HepG2 (cell line): ENCODE results near the gene EMC8. TPM values are rescaled to one million over a fixed set of nuclear protein-coding genes. Genes with fewer than 3 reads are reported as not detected.

ENCODE experiments used
- AKAP8 ChIP-seq: sonication (generic); formaldehyde crosslinking; IDR thresholded peaks from 2 replicates; pipeline ENCODE4 v1.5.1; 2020; ENCODE audit warnings: mild to moderate bottlenecking, missing genetic modification reagents
- DR1 ChIP-seq: sonication (generic); formaldehyde crosslinking; IDR thresholded peaks from 2 replicates; pipeline ENCODE4 v1.8.0; 2021; ENCODE audit warnings: mild to moderate bottlenecking, missing genetic modification reagents, inconsistent platforms
- EZH2 ChIP-seq: conservative IDR thresholded peaks from 2 replicates; pipeline ENCODE4 v1.6.1; 2012; ENCODE audit warnings: mild to moderate bottlenecking, low read depth, low read length, moderate library complexity
- HNRNPK ChIP-seq: fragments of 200-400 bp; formaldehyde crosslinking; IDR thresholded peaks from 2 replicates; pipeline ENCODE4 v1.6.1; 2018; ENCODE audit warnings: low read length, low read depth, moderate library complexity, mild to moderate bottlenecking; ENCODE audit not compliant: poor library complexity, severe bottlenecking
- HOXA5 ChIP-seq: sonication (generic); formaldehyde crosslinking; IDR thresholded peaks from 2 replicates; pipeline ENCODE4 v1.4.0; 2020; ENCODE audit warnings: missing genetic modification reagents
- MEF2D ChIP-seq: sonication (generic); formaldehyde crosslinking; IDR thresholded peaks from 2 replicates; pipeline ENCODE4 v1.5.1; 2020; ENCODE audit warnings: mild to moderate bottlenecking, missing genetic modification reagents
- MTA3 ChIP-seq: sonication (generic); formaldehyde crosslinking; IDR thresholded peaks from 2 replicates; pipeline ENCODE4 v1.4.0; 2020; ENCODE audit warnings: missing genetic modification reagents
- PAWR ChIP-seq: sonication (generic); formaldehyde crosslinking; IDR thresholded peaks from 2 replicates; pipeline ENCODE4 v1.4.0; 2020; ENCODE audit warnings: missing genetic modification reagents, mild to moderate bottlenecking, borderline replicate concordance
- POLR2AphosphoS2 ChIP-seq: IDR thresholded peaks from 2 replicates; pipeline ENCODE4 v1.6.1; 2011; ENCODE audit warnings: low read depth, low read length, improper control_type of control experiment
- RCOR2 ChIP-seq: IDR thresholded peaks from 2 replicates; pipeline ENCODE4 v1.6.1; 2016; ENCODE audit warnings: missing biosample characterization, missing genetic modification reagents
- RNF2 ChIP-seq: fragments of 450-650 bp; conservative IDR thresholded peaks from 2 replicates; pipeline ENCODE4 v1.6.1; 2016; ENCODE audit warnings: low read depth
- SP140L ChIP-seq: sonication (generic); formaldehyde crosslinking; IDR thresholded peaks from 2 replicates; pipeline ENCODE4 v1.4.0; 2020; ENCODE audit warnings: missing genetic modification reagents, borderline replicate concordance
- TEF ChIP-seq: sonication (generic); formaldehyde crosslinking; IDR thresholded peaks from 2 replicates; pipeline ENCODE4 v1.5.0; 2020; ENCODE audit warnings: missing genetic modification reagents
- TOE1 ChIP-seq: sonication (generic); formaldehyde crosslinking; IDR thresholded peaks from 2 replicates; pipeline ENCODE4 v1.4.0; 2020; ENCODE audit warnings: mild to moderate bottlenecking, missing genetic modification reagents
- ZBTB7B ChIP-seq: sonication (generic); formaldehyde crosslinking; IDR thresholded peaks from 2 replicates; pipeline ENCODE4 v1.4.0; 2020; ENCODE audit warnings: missing genetic modification reagents
- ZNF10 ChIP-seq: sonication (generic); formaldehyde crosslinking; IDR thresholded peaks from 2 replicates; pipeline ENCODE4 v1.4.0; 2020; ENCODE audit warnings: mild to moderate bottlenecking, low read depth, missing genetic modification reagents, borderline replicate concordance
- ZNF205 ChIP-seq: IDR thresholded peaks from 2 replicates; pipeline ENCODE4 v1.6.1; 2018; ENCODE audit warnings: missing biosample characterization, missing genetic modification reagents
- ZNF256 ChIP-seq: sonication (generic); formaldehyde crosslinking; conservative IDR thresholded peaks from 2 replicates; pipeline ENCODE4 v1.4.0; 2020; ENCODE audit warnings: missing genetic modification reagents
- ZNF362 ChIP-seq: sonication (generic); formaldehyde crosslinking; IDR thresholded peaks from 2 replicates; pipeline ENCODE4 v1.4.0; 2020; ENCODE audit warnings: missing genetic modification reagents, mild to moderate bottlenecking, borderline replicate concordance
- ZNF569 ChIP-seq: sonication (generic); formaldehyde crosslinking; IDR thresholded peaks from 2 replicates; pipeline ENCODE4 v1.5.0; 2020; ENCODE audit warnings: mild to moderate bottlenecking, missing genetic modification reagents, moderate library complexity, borderline replicate concordance
- ZNF607 ChIP-seq: sonication (generic); formaldehyde crosslinking; IDR thresholded peaks from 2 replicates; pipeline ENCODE4 v1.5.1; 2020; ENCODE audit warnings: missing genetic modification reagents, mild to moderate bottlenecking, borderline replicate concordance
- ZNF670 ChIP-seq: sonication (generic); formaldehyde crosslinking; IDR thresholded peaks from 2 replicates; pipeline ENCODE4 v1.8.0; 2022; ENCODE audit warnings: mild to moderate bottlenecking, missing genetic modification reagents, borderline replicate concordance
- ZNF672 ChIP-seq: sonication (generic); formaldehyde crosslinking; IDR thresholded peaks from 2 replicates; pipeline ENCODE4 v1.8.1; 2022; ENCODE audit warnings: missing genetic modification reagents
- ZNF772 ChIP-seq: sonication (generic); formaldehyde crosslinking; IDR thresholded peaks from 2 replicates; pipeline ENCODE4 v1.5.0; 2020; ENCODE audit warnings: mild to moderate bottlenecking, missing genetic modification reagents
- ZSCAN22 ChIP-seq: sonication (generic); formaldehyde crosslinking; IDR thresholded peaks from 2 replicates; pipeline ENCODE4 v1.4.0; 2020; ENCODE audit warnings: mild to moderate bottlenecking, missing genetic modification reagents
- polyA plus RNA-seq, 8 experiments: library from polyadenylated mRNA; depleted of rRNA in 3 of 8; stranded (reverse) in 7 of 8; unstranded in 1 of 8; fragments of >200 nt; fragmentation: Illumina TruSeq in 4 of 8; extraction: Trizol in 4 of 8; gene quantifications; 2 replicates each; pipeline versions ENCODE4 v1.2.1 to v1.2.3, GENCODE V29; 2011 to 2016; ENCODE audit warnings: low read depth in 4 of 8, missing spikeins in 1 of 8, mixed read lengths in 1 of 8; ENCODE audit not compliant: insufficient read depth in 1 of 8
- total RNA-seq, 5 experiments: library from RNA; depleted of rRNA; stranded (reverse); fragments of >200 nt; fragmentation: Illumina TruSeq; extraction: Trizol; gene quantifications; 2 replicates each; pipeline ENCODE4 v1.2.3, GENCODE V29; 2016; ENCODE audit warnings: low read depth in 1 of 5
- TF ChIP-seq, protein P1 (sequence below): sonication (generic); formaldehyde crosslinking; IDR thresholded peaks from 2 replicates; pipeline ENCODE4 v1.4.0; 2020; ENCODE audit warnings: missing genetic modification reagents
- TF ChIP-seq, protein P2 (sequence below), 2 experiments: sonication (generic) in 1 of 2; formaldehyde crosslinking in 1 of 2; IDR thresholded peaks; 2 replicates each; pipeline versions ENCODE4 v1.4.0 to v1.6.1; 2018 to 2020; ENCODE audit warnings: missing genetic modification reagents in 2 of 2, borderline replicate concordance in 1 of 2, low read depth in 1 of 2, mild to moderate bottlenecking in 1 of 2, missing biosample characterization in 1 of 2

EMC8 gene
- total and polyA plus RNA-seq, 2 of the 13 experiments (the other 11 are each of a cell fraction or from before 2014, with no cell fraction given), result 55.0 to 76.0 TPM

DNA sequence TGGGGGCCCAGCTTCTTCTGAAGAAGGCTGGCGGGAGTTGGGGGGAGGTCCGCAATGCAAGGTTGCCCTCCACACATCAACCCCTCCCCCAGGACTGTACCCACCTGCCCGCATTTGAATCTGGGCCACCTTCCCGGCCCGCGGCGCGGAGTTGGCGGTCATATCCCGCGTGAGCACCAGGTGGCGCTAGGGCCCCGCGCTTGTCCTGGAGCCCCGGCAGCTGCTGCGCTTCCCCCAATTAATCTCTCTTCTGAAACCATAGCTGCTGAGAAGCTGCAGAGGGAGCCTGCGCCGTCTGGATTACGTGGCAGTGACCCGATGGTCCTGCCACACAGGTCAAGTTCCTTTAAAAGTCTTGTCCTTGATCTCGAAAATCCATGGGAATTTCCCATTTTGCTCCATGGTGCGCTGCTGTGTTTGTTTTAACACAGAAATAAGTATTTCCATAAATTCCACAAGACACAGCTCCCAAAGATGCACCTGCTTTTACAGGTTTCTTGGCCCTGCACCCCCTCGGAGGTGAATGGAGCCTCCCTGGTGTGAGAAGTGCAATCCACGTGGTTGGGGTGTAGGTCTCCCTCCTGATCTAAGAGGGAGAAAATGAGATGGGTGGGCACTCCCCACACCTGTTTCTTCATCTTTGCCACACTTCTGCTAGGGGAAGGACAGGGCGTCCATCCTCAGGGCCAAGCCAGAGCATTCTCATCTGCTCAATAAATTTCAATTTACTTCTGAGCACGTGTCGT is 22.2 kb upstream of the EMC8 start (continued):
- TF ChIP-seq, protein P1, sequence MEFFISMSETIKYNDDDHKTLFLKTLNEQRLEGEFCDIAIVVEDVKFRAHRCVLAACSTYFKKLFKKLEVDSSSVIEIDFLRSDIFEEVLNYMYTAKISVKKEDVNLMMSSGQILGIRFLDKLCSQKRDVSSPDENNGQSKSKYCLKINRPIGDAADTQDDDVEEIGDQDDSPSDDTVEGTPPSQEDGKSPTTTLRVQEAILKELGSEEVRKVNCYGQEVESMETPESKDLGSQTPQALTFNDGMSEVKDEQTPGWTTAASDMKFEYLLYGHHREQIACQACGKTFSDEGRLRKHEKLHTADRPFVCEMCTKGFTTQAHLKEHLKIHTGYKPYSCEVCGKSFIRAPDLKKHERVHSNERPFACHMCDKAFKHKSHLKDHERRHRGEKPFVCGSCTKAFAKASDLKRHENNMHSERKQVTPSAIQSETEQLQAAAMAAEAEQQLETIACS, result no peak
- TF ChIP-seq EZH2 (no peak), ZNF670 (CRISPR knock-in tag) (no peak), AKAP8 (CRISPR knock-in tag) (0 out of 2 replicates have a peak, but pooled peaks have one; percentile 36), ZSCAN22 (CRISPR knock-in tag) (no peak), ZNF607 (CRISPR knock-in tag) (no peak), RNF2 (no peak), TOE1 (CRISPR knock-in tag) (no peak), MEF2D (CRISPR knock-in tag) (0 out of 2 replicates have a peak, but pooled peaks have one; percentile 37), HOXA5 (CRISPR knock-in tag) (peak; percentile 80), RCOR2 (CRISPR knock-in tag) (no peak), MTA3 (CRISPR knock-in tag) (no peak), PAWR (CRISPR knock-in tag) (no peak), TEF (CRISPR knock-in tag) (no peak), ZNF10 (no peak), POLR2AphosphoS2 (no peak), HNRNPK (no peak), ZNF256 (no peak), ZNF362 (no peak), SP140L (CRISPR knock-in tag) (no peak), ZBTB7B (CRISPR knock-in tag) (no peak), ZNF772 (no peak), DR1 (CRISPR knock-in tag) (no peak), ZNF569 (CRISPR knock-in tag) (no peak), ZNF672 (CRISPR knock-in tag) (no peak), ZNF205 (CRISPR knock-in tag) (no peak)
- TF ChIP-seq, protein P2, sequence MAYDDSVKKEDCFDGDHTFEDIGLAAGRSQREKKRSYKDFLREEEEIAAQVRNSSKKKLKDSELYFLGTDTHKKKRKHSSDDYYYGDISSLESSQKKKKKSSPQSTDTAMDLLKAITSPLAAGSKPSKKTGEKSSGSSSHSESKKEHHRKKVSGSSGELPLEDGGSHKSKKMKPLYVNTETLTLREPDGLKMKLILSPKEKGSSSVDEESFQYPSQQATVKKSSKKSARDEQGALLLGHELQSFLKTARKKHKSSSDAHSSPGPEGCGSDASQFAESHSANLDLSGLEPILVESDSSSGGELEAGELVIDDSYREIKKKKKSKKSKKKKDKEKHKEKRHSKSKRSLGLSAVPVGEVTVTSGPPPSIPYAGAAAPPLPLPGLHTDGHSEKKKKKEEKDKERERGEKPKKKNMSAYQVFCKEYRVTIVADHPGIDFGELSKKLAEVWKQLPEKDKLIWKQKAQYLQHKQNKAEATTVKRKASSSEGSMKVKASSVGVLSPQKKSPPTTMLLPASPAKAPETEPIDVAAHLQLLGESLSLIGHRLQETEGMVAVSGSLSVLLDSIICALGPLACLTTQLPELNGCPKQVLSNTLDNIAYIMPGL (CRISPR knock-in tag; IDR thresholded peaks at IDR 0.05; ENCODE audit: borderline replicate concordance in 1 of 2, low read depth in 1 of 2), result peak; percentile 51 to 60; a peak in 2 of 4 replicates
